ENCODE results near the gene UBXN1. TPM values are rescaled to one million over a fixed set of nuclear protein-coding genes. Genes with fewer than 3 reads are reported as not detected.
"Not testable (repeated sequence)": the region's sequence is repeated elsewhere in the genome, so short reads cannot be mapped to it uniquely, and the experiment has no call there.

Gene UBXN1
- total RNA-seq, 1 experiment from 2014 or later, result 147 TPM

- DNase-seq, result peak; percentile 91
- H3K4me3 ChIP-seq, result peak within 1 kb of the TSS; percentile 92
- H3K27me3 ChIP-seq, result no peaks in the 10 kb centered on the region
- peaks cover 53% of the 10 kb centered on the region for H3K36me3 ChIP-seq
- no peaks in the 10 kb centered on the region for H3K9me3 ChIP-seq
These were observed 13.7 kb downstream of the UBXN1 start, which contains the start of the genes C11orf98 and CSKMT for GRCh38 chr11:62665075-62665598. TSS of gene C11orf98 (minus strand) at chr11:62665210. CDS start at chr11:62665169, 41 bp downstream. TSS of gene CSKMT (plus strand) at chr11:62665312. CDS start at chr11:62665880, 568 bp downstream.

GRCh38 chr11:62664405-62665074 lies 14.3 kb downstream of the UBXN1 start:
- Histone ChIP-seq H3K9me3 (no peaks in the 10 kb centered on the region), H3K27me3 (no peaks in the 10 kb centered on the region), H3K4me3 (peak overlapping the region; percentile 92), H3K36me3 (peaks cover 53% of the 10 kb centered on the region)
- DNase-seq, result peak; percentile 42

DNA sequence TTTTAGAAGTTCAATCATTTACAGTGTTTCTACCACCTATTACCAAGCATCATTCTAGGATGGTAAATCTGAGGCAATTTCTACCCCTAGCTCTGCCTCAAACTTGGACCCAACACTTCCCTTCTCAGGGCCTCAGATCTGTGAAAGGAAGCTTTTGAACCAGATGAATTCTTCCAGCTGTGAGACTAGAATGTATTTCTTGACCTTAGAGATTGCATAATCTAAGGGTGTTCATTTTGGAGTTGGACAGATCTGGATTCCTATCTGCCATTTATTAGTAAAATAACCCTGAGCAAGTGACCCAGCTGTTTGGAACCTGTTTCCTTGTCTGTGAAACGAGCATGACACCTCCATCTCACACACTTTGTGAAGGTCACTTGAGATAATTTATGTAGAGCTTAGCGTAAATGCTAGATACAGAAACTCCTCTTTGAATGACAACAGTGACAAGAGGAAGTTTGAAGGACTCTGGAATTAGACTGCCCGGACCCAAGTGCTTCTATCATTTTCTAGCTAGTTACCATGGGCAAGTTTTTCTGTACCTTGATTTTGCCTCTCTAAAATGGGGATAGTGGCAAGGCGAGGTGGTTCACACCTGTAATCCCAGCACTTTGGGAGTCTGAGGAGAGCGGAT lies 22.0 kb downstream of the UBXN1 start:
- Histone ChIP-seq H3K36me3 (peaks cover 12% of the 10 kb centered on the region), H3K9me3 (no peaks in the 10 kb centered on the region), H3K4me3 (no peak overlapping the region), H3K27me3 (no peaks in the 10 kb centered on the region)
- DNase-seq, result no peak

DNA sequence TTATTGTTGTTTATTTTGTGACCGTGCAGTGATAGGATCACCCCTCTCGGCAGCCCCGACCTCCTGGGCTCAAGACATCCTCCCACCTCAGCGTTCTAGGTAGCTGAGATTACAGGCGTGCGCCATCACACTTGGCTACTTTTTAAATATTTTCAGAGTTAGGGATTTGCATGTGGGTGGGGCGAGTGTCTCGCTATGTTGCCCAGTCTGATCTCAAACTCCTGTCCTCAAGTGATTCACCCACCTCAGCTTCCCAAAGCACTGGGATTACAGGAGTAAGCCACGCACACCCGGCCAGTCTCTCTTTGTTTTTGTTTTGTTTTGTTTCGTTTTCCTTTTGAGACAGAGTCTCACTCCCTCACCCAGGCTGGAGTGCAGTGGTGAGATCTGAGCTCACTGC lies 24.6 kb downstream of the UBXN1 start:
- Histone ChIP-seq H3K36me3 (peaks cover 11% of the 10 kb centered on the region), H3K9me3 (no peaks in the 10 kb centered on the region), H3K4me3 (no peak overlapping the region), H3K27me3 (no peaks in the 10 kb centered on the region)
- DNase-seq, result peak; percentile 24

GRCh38 chr11:62652161-62653006 lies 26.5 kb downstream of the UBXN1 start:
- DNase-seq, result no peak
- H3K27me3 ChIP-seq, result no peaks in the 10 kb centered on the region
- H3K36me3 ChIP-seq, result peaks cover 25% of the 10 kb centered on the region
- H3K4me3 ChIP-seq, result peak overlapping the region; percentile 89
- H3K9me3 ChIP-seq, result no peaks in the 10 kb centered on the region

DNA sequence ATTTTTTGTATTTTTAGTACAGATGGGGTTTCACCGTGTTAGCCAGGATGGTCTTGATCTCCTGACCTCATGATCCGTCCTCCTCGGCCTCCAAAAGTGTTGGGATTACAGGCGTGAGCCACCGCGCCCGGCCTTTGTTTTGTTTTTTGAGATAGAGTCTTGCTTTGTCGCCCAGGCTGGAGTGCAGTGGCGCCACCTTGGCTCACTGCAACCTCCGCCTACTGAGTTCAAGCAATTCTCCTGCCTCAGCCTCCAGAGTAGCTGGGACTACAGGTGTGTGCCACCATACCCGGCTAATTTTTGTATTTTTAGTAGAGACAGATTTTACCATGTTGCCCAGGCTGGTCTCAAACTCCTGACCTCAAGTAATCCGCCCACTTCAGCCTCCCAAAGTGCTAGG lies 28.6 kb downstream of the UBXN1 start:
- not testable (repeated sequence) for H3K9me3 ChIP-seq, DNase-seq, H3K27me3 ChIP-seq, H3K4me3 ChIP-seq
- H3K36me3 ChIP-seq, result peaks cover 37% of the 10 kb centered on the region

GRCh38 chr11:62649486-62649885 lies 29.4 kb downstream of the UBXN1 start:
- DNase-seq, result no peak
- peaks cover 43% of the 10 kb centered on the region for H3K36me3 ChIP-seq

DNA sequence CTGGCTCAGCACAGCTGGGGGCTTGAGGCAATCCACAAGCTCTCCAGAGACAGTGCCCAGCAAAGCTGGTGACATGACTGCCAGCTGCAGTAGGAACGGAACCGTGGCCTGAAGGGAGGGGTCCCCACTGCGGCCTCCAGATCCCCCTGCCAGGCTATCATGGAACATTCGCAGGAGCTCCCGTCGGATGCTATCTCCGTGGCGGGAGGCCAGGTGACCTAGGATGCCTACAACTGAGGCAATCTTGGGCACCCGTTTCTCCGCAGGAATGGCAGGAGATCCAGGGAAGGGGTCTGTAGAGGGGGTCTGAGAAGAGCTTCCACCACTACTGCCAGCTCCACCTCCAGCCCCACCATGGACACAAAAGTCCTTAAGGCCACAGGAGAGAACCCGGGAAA lies 29.9 kb downstream of the UBXN1 start:
- H3K36me3 ChIP-seq, result peaks cover 49% of the 10 kb centered on the region
- H3K27me3 ChIP-seq, result no peaks in the 10 kb centered on the region
- DNase-seq, result no peak
- H3K4me3 ChIP-seq, result no peak overlapping the region
- no peaks in the 10 kb centered on the region for H3K9me3 ChIP-seq

More at GRCh38 chr11:62649486-62649885, 29.4 kb downstream of the UBXN1 start:
- Histone ChIP-seq H3K27me3 (no peaks in the 10 kb centered on the region), H3K4me3 (no peak overlapping the region), H3K9me3 (no peaks in the 10 kb centered on the region)

- H3K4me3 ChIP-seq, result no peak overlapping the region
- H3K27me3 ChIP-seq, result no peaks in the 10 kb centered on the region
- H3K9me3 ChIP-seq, result no peaks in the 10 kb centered on the region
- H3K36me3 ChIP-seq, result peaks cover 54% of the 10 kb centered on the region
- DNase-seq, result no peak
These were observed 30.5 kb downstream of the UBXN1 start for GRCh38 chr11:62648185-62648966.

GRCh38 chr11:62647609-62648005 lies 31.3 kb downstream of the UBXN1 start:
- DNase-seq, result peak; percentile 70
- H3K36me3 ChIP-seq, result peaks cover 62% of the 10 kb centered on the region
- H3K27me3 ChIP-seq, result no peaks in the 10 kb centered on the region
- no peak overlapping the region for H3K4me3 ChIP-seq
- no peaks in the 10 kb centered on the region for H3K9me3 ChIP-seq

GRCh38 chr11:62646825-62647608 lies 31.9 kb downstream of the UBXN1 start:
- H3K36me3 ChIP-seq, result peaks cover 63% of the 10 kb centered on the region
- no peak for DNase-seq
- H3K27me3 ChIP-seq, result no peaks in the 10 kb centered on the region
- H3K9me3 ChIP-seq, result no peaks in the 10 kb centered on the region
- H3K4me3 ChIP-seq, result no peak overlapping the region; the same call in 1 of the 2 replicates

- H3K4me3 ChIP-seq, result peak within 1 kb of the TSS; percentile 96
- H3K36me3 ChIP-seq, result peaks cover 61% of the 10 kb centered on the region
- no peaks in the 10 kb centered on the region for H3K27me3 ChIP-seq
- peak; percentile 99 for DNase-seq
- no peaks in the 10 kb centered on the region for H3K9me3 ChIP-seq
These were observed 32.7 kb downstream of the UBXN1 start, which contains the start of gene GANAB for GRCh38 chr11:62645946-62646824. TSS of gene GANAB (minus strand) at chr11:62646613. CDS start at chr11:62646599, 14 bp downstream.

- Histone ChIP-seq H3K36me3 (peaks cover 61% of the 10 kb centered on the region), H3K9me3 (no peaks in the 10 kb centered on the region), H3K27me3 (no peaks in the 10 kb centered on the region), H3K4me3 (peak overlapping the region; percentile 96)
- DNase-seq, result no peak
These were observed 33.3 kb downstream of the UBXN1 start for GRCh38 chr11:62645671-62645945.

- H3K36me3 ChIP-seq, result peaks cover 57% of the 10 kb centered on the region
- H3K4me3 ChIP-seq, result no peak overlapping the region
- no peaks in the 10 kb centered on the region for H3K27me3 ChIP-seq
- no peaks in the 10 kb centered on the region for H3K9me3 ChIP-seq
- no peak for DNase-seq
These were observed 34.7 kb downstream of the UBXN1 start for GRCh38 chr11:62644220-62644619.

DNA sequence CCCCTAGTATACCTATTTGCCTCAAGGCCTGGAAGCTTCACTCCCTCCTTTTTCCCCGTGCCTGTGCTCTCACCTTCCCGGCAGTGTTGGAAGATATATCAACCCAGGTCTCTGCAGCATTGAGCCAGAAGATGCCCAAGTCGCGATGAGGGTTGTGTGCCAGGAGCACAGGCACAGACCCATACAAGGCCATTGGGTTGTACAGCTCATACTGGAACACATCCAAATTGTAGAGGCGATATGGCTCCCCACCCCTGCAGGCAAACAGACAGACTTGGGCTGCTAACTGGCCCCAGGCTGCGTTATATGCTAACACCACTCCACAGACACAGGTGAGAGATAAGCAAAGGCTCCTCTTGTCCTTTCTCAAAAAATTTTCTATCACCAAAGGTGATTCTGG lies 46.4 kb downstream of the UBXN1 start:
- H3K4me3 ChIP-seq, result no peak overlapping the region
- no peaks in the 10 kb centered on the region for H3K27me3 ChIP-seq
- no peak for DNase-seq
- H3K9me3 ChIP-seq, result no peaks in the 10 kb centered on the region
- H3K36me3 ChIP-seq, result peaks cover 87% of the 10 kb centered on the region

Data from MG63 (cell line).